Endothelial cell of umbilical vein (primary cell): Measurements from ENCODE around the gene ITGB3. TPM values are rescaled to one million over a fixed set of nuclear protein-coding genes. Genes with fewer than 3 reads are reported as not detected.
A peak's percentile ranks its signal among the peaks of the same experiment; 100 is the strongest.

Source experiments
- BruUV-seq: library from RNA; stranded (reverse); fragments of 400-500 nt; replicated peaks from 2 replicates; lab custom pipeline; 2021; lab: Mats Ljungman, UMichigan
- CTCF ChIA-PET: fragments of 300-600, 350-600 bp; sonication (Branson Sonifier 250); formaldehyde crosslinking; loops from one replicate; lab custom pipeline; 2021; ENCODE audit warnings: antibody characterized with exemption, inconsistent platforms; lab: Charles Lee
- POLR2A ChIA-PET: fragments of 300-600, 350-600 bp; sonication (Branson Sonifier 250); formaldehyde crosslinking; loops from one replicate; lab custom pipeline; 2021; ENCODE audit warnings: antibody characterized with exemption, inconsistent platforms; lab: Charles Lee
- DNase-seq: peaks from one replicate; pipeline ENCODE4 v3.0.0-alpha.2; 2011; ENCODE audit warnings: low read depth, low spot score
- FAIRE-seq: peaks from 2 replicates; lab custom pipeline; 2011; peaks lifted over from hg19 to GRCh38; lab: Jason Lieb, UNC
- H2AFZ ChIP-seq: 2 replicates; pipeline ENCODE4 v1.6.0; 2012; ENCODE audit warnings: low read depth, low read length, control low read depth, inconsistent platforms
- H3K27ac ChIP-seq: 2 replicates; pipeline ENCODE4 v1.5.1; 2011; ENCODE audit warnings: low read depth, mild to moderate bottlenecking, control low read depth, low read length, moderate library complexity; ENCODE audit not compliant: insufficient read depth
- H3K27me3 ChIP-seq, 2 experiments: 2 replicates each; pipeline versions ENCODE4 v1.6.0 to v1.6.1; 2011; ENCODE audit warnings: low read length in 2 of 2, mixed read lengths in 1 of 2; ENCODE audit not compliant: control insufficient read depth in 2 of 2, insufficient read depth in 2 of 2
- H3K36me3 ChIP-seq, 2 experiments: 2 replicates in 1 of 2; 3 replicates in 1 of 2; pipeline ENCODE4 v1.5.1; 2011; ENCODE audit warnings: low read length in 2 of 2, mild to moderate bottlenecking in 1 of 2, moderate library complexity in 1 of 2; ENCODE audit not compliant: control insufficient read depth in 2 of 2, insufficient read depth in 2 of 2; ENCODE audit errors: extremely low read depth in 1 of 2
- H3K4me1 ChIP-seq: 3 replicates; pipeline ENCODE4 v1.5.1; 2011; ENCODE audit warnings: mild to moderate bottlenecking, low read length; ENCODE audit not compliant: control insufficient read depth, insufficient read depth; ENCODE audit errors: extremely low read depth
- H3K4me2 ChIP-seq: 2 replicates; pipeline ENCODE4 v1.6.1; 2011; ENCODE audit warnings: low read length, control low read depth, mixed read lengths; ENCODE audit not compliant: insufficient read depth
- H3K4me3 ChIP-seq, 3 experiments: fragments of 200-600 bp in 1 of 3; sonication (generic), shearing (Covaris generic) in 1 of 3; replicated peaks in 1 of 3; 2 replicates each; pipeline ENCODE4 v1.5.1; 2011 to 2016; ENCODE audit warnings: control low read depth in 3 of 3, low read length in 3 of 3, mild to moderate bottlenecking in 2 of 3, inconsistent platforms in 1 of 3, low read depth in 1 of 3, moderate library complexity in 1 of 3; ENCODE audit not compliant: insufficient read depth in 1 of 3
- H3K79me2 ChIP-seq: 2 replicates; pipeline ENCODE4 v1.6.0; 2012; ENCODE audit warnings: low read length, inconsistent platforms; ENCODE audit not compliant: control insufficient read depth, insufficient read depth
- H3K9ac ChIP-seq: replicated peaks from 2 replicates; pipeline ENCODE3; 2011; ENCODE audit warnings: low read length, control low read depth; ENCODE audit not compliant: insufficient read depth; ENCODE audit errors: extremely low read depth
- H3K9me1 ChIP-seq: replicated peaks from 3 replicates; pipeline ENCODE4 v1.6.0; 2011; ENCODE audit warnings: mild to moderate bottlenecking, low read length; ENCODE audit not compliant: control insufficient read depth, insufficient read depth; ENCODE audit errors: extremely low read depth
- H3K9me3 ChIP-seq: replicated peaks from 2 replicates; pipeline ENCODE4 v1.5.1; 2012; ENCODE audit warnings: low read length, inconsistent platforms; ENCODE audit not compliant: control insufficient read depth, insufficient read depth
- H4K20me1 ChIP-seq: replicated peaks from 2 replicates; pipeline ENCODE3; 2011; ENCODE audit warnings: mild to moderate bottlenecking, low read length; ENCODE audit not compliant: control insufficient read depth, insufficient read depth; ENCODE audit errors: extremely low read depth
- CTCF ChIP-seq, 2 donors: IDR thresholded peaks; 1 replicate in 1 of 2; 2 replicates in 1 of 2; pipeline ENCODE4 v1.5.1; 2011; ENCODE audit warnings: low read length in 2 of 2, mild to moderate bottlenecking in 2 of 2, moderate library complexity in 2 of 2, control low read depth in 1 of 2, inconsistent platforms in 1 of 2, low read depth in 1 of 2; ENCODE audit not compliant: insufficient read depth in 1 of 2; ENCODE audit errors: extremely low read depth in 1 of 2
- EZH2 ChIP-seq: IDR thresholded peaks from 2 replicates; pipeline ENCODE4 v1.6.1; 2012; ENCODE audit warnings: borderline replicate concordance, low read depth, mild to moderate bottlenecking, moderate library complexity, low read length, inconsistent platforms; ENCODE audit not compliant: severe bottlenecking
- FOS ChIP-seq: IDR thresholded peaks from 2 replicates; pipeline ENCODE4 v1.6.1; 2011; ENCODE audit warnings: mild to moderate bottlenecking, low read length, moderate library complexity, borderline replicate concordance; ENCODE audit not compliant: insufficient read depth
- GATA2 ChIP-seq: IDR thresholded peaks from 2 replicates; pipeline ENCODE4 v1.7.0; 2011; ENCODE audit warnings: low read depth, mild to moderate bottlenecking, moderate library complexity, mixed read lengths, low read length; ENCODE audit not compliant: insufficient read length, insufficient read depth
- JUN ChIP-seq: IDR thresholded peaks from 2 replicates; pipeline ENCODE4 v1.6.1; 2011; ENCODE audit warnings: borderline replicate concordance, low read depth; ENCODE audit not compliant: insufficient read length, insufficient read depth
- MAX ChIP-seq: IDR thresholded peaks from 2 replicates; pipeline ENCODE4 v1.6.1; 2011; ENCODE audit not compliant: insufficient read depth, insufficient read length
- MYC ChIP-seq: IDR thresholded peaks from one replicate; pipeline ENCODE4 v1.6.1; 2011; ENCODE audit warnings: mild to moderate bottlenecking, low read depth, low read length
- POLR2A ChIP-seq: IDR thresholded peaks from 2 replicates; pipeline ENCODE4 v1.6.1; 2012; ENCODE audit warnings: low read depth, mild to moderate bottlenecking, control low read depth, low read length
- POLR2AphosphoS5 ChIP-seq: IDR thresholded peaks from 2 replicates; pipeline ENCODE4 v1.6.1; 2012; ENCODE audit warnings: low read depth, mild to moderate bottlenecking, control low read depth, low read length, moderate library complexity; ENCODE audit not compliant: insufficient read depth
- dilution Hi-C: fragments of 300-500 bp; cut with MboI; formaldehyde crosslinking; loops from one replicate; pipeline ENCODE4 v1.15.0; 2019; ENCODE audit warnings: low sequenced_read_pairs; ENCODE audit not compliant: extremely low pct_ligation_motif_present
- intact Hi-C: fragments of 100-400 bp; cut with micrococcal nuclease; formaldehyde crosslinking; loops from one replicate; pipeline ENCODE4 v1.10.0; 2022
- polyA plus RNA-seq, 4 experiments: library from polyadenylated mRNA; depleted of rRNA in 3 of 4; stranded (reverse) in 3 of 4; unstranded in 1 of 4; fragments of >200 nt; gene quantifications; 2 replicates each; pipeline versions ENCODE4 v1.2.1 to v1.2.3, GENCODE V29; 2011 to 2012; ENCODE audit warnings: missing spikeins in 1 of 4
- total RNA-seq: library from RNA; stranded (reverse); gene quantifications from 2 replicates; pipeline ENCODE4 v1.2.3, GENCODE V29; 2021

The ITGB3 gene
- total and polyA plus RNA-seq, 2 donors (not counting 3 experiments of a cell fraction or from before 2014, with no cell fraction given) = 55.8 to 60.0 TPM

- Histone ChIP-seq H3K4me2 (peak overlapping the region; percentile 14), H3K27me3 (no peaks in the 10 kb centered on the region), H3K9me3 (no peaks in the 10 kb centered on the region), H3K27ac (peak overlapping the region; percentile 68), H2AFZ (no peak overlapping the region), H3K4me1 (peaks cover 21% of the 10 kb centered on the region), H3K36me3 (peaks cover 0 to 2% of the 10 kb centered on the region in 2 experiments), H3K79me2 (no peaks in the 10 kb centered on the region), H3K4me3 (no peak overlapping the region), H4K20me1 (no peaks in the 10 kb centered on the region), H3K9ac (peak overlapping the region; percentile 2), H3K9me1 (no peaks in the 10 kb centered on the region)
- TSS peak; percentile 17 for BruUV-seq
- dilution Hi-C loops (no loop called here), intact Hi-C loops (no loop called here)
- CTCF ChIA-PET = interaction anchor here (0.7 to 1.2 kb wide), 3 partner anchors 15 to 25 kb away, joined by 3 read pairs; partner anchors contain the start of gene ITGB3
- POLR2A ChIA-PET = no interaction called here
- FAIRE-seq (no peak), DNase-seq (no peak)
- TF ChIP-seq GATA2 = no peak
- no peak for TF ChIP-seq MYC
- TF ChIP-seq FOS = no peak
- no peak for TF ChIP-seq POLR2A
- no peak for TF ChIP-seq MAX
- TF ChIP-seq CTCF (IDR thresholded peaks at IDR 0.05; ENCODE audit: extremely low read depth in 1 of 2, insufficient read depth in 1 of 2, low read depth in 1 of 2, low read length in 2 of 2) = no peak
- TF ChIP-seq POLR2AphosphoS5 = no peak
- no peak for TF ChIP-seq JUN
- no peak for TF ChIP-seq EZH2
Measured at GRCh38 chr17:47278561-47278960, 24.9 kb downstream of the ITGB3 start.
